Stimulated activated CD4-positive, alpha-beta T cell treated with anti-CD3 and anti-CD28 coated beads, TNF-alpha, amount 100 ng/mL, for 24 hours (primary cell): ENCODE results near the gene NAV2.
A peak's percentile ranks its signal among the peaks of the same experiment; 100 is the strongest.

ENCODE experiments used
- DNase-seq, 3 experiments: peaks; one replicate each; pipeline ENCODE4 v3.0.0-alpha.2; 2020; ENCODE audit warnings: low read depth in 3 of 3

NAV2 gene

DNA sequence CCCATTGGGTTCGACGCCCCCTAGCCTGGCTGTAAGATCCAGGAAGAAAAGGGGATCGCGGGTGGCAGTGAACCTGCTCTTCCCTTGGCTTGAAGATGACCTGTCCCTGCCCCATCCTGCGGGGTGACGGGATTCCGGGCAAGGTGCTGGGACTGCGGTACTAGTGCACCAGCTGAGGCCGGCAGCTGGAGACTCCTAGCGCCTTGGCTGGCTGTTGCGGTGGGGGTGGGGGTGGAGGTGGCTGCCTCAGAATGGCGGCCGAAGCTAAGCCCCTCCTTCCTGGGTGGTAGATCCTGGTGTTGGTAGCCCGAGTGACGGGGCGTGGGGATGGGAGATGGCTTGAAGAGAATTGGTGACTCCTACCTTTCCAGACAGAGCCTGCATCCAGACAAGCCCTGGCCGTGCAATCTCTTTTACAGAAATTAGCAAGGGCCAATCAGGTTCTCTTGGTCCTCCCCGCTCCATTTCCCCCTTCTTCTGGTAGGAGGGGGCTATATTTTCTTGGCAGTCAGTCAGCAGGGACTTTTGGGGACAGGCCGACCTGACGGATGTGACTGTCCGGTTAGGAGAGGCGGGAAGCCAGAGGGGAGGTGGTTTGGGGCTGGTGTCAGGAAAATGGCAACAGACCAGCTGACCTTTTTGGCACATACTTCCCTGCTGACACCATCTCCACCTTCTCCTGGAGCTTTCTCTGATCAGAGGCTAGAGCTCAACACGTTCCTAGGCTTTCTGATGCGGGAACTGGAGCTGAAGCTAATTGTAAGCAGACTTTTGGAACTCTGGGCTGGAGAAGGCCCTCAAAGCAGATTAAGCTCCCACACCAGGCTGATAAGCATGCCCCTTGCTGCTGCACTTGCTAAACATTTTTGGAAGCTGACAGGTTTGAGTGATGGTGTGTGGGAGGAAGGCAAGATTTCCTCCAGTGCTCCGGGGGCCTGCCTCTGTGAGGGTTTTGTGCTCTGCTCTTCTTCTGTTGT, 2.0 kb downstream of the NAV2 start:
- DNase-seq, result no peak

DNA sequence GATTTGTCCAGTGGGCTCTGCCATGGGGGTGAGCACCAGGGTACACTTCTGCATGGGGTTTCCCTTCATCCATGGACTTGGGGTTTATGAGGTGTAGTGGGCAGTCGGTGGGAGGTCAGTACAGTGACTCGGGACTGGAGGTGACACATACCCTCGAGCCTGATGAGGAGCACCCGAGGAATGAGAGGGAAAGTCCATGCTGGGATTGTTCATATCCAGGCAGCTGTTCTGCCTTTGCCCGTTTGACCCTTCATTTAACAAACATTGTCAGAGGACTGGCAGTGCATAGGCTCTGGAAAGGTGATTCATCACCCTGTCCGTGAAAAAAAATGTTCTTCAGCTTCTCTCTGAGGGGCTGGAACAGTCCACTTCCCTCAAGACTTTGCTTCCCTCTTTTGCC, 2.7 kb downstream of the NAV2 start:
- no peak for DNase-seq

DNA sequence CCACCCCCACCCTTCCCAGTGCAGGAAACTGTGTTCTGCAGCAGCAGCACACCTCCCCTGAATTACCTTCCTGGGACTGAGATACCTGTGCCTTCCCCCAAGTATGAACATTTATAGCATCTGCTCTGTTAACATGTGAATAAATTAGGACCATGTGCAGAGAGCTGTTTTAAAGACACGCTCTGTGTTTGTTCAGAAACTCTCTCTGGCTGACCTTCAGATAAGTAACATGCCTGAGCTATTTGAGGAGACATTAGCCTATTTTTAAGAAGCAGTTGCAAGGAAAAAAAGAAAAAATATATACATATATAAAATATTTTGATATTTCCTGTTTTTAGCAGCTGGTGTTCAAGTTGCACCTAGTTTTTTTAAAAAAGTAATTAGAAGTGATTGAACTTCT, 5.4 kb downstream of the NAV2 start:
- no peak for DNase-seq

DNA sequence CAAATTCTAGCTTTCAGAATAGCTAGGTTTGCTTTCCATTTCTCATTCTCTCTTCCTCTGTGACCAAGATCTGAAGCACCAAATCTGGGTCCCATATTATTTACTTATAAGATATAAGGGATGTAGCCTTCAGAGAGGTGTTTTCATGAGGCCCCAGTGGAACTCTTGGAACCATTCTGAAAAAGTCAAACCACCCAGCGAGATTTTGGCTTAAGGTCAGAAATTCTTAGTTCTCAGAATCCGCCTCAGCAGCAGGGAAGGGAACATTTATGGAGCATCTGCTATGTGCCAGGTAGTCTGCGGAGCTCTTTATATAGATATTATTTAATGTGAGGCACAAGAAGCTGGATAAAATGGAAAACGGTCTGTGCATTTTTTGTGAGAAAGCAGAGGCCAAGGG, 6.3 kb downstream of the NAV2 start:
- no peak for DNase-seq

DNA sequence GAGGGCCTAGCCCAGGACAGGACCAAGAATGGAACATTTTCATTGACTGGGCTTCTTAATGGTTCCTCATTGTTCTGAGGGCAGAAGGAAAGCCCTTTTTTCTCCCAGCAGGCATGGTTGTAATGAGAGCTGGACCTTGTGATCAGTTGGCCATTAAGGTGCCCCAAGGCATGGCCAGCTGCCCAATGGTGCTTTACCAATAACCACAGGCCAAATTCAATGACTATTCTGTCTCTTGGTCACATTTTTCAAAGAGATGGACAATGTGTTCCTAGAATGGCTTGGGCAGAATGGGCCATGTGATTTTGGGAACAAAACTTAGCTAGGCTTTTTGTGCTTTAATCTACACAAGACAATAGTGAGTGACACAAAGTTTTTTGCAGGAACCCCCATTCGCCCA, 7.3 kb downstream of the NAV2 start:
- DNase-seq, result no peak

DNA sequence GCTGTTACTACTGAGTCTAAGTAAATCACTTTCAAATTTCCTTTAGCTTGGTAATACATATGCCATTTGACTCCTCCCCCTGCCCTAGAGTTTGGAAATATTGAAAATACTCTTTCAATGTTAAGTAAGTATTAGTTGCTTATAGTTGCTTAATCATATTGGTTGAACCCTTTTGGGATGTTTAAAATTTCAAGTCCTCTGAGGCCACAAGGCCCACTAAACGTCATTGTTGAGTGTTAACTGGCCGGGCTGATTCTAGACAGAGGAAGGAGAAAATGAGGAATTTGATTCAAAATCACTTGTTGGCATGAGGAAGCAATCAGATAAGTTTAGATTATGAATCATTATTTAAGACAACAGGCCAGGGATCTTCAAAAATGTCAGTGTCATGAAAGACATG, 8.5 kb downstream of the NAV2 start:
- no peak for DNase-seq

DNA sequence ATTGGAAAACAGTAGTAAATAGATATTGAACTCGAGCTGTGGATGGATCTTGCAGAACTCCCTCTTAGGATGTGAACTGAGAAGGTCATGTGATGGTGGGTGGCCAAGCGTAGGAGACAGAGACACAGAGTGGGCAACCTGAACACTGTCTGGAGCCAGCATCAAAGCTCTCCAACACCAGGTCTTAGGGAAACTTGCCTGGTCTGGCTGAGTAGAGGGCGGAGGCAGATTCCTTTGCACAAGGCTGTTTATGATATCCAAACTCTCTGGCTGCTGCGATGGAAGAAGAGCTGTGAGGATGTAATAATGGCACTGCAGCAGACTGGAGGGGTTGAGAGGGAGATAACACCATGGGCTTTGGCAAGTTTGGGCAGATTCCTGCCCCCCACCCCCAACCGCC, 10.1 kb downstream of the NAV2 start:
- DNase-seq, result no peak

DNA sequence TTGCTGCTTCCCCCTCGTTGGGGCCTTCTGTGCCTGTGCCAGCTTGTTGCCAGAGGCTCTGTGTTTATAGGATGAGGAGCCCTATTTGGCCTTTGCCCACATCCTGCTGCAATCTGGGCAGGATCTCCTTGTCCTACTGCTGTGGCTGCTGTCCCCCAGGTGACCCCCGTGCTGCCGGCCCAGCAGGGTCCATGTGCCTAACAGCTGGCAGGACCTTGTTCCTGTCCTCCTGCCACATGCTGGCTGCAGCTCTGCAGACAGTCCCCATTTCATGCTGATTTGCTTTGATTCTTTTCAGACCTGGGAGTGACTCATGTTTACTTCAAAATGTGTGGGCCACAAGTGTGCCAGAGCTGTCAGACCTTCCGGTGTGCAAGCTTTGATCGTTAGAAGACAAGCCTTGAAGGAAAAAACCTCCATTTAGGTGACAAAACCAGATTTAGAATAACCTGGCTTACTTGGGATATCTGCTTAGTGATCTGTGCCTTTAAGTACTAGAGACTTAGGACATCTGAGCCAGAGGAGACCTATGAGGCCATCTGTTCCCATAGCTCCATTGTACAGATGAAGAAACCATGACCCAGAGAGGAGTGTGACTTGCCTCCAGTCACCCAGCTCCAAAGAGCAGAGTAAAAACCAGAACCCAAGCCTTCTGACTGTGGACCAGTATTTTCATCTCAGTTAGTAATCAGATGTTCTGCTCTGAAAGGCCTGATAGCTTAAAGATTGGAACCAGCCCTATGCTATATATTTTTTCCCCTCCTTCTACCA, 11.1 kb downstream of the NAV2 start:
- DNase-seq, result peak in 1 of 3 experiments; percentile 24

DNA sequence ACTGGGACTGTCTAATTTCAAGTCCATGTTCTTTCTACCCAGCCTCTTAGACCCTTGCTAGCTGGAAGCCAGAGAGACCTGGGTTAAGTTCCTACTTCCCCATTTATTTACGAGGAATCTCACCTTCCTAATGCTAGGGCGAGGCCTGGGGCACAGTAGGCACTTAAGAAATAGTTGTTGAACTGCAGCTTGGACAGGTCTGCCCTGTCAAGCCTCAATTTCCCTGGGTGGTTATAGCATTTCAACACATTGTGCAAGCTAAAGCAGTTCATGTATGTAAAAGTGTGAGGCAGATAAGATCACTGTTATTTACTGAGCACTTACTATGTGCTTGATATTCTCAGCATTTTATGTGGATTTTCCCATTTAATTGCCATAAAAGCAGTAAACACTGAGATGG, 12.1 kb downstream of the NAV2 start:
- no peak for DNase-seq

DNA sequence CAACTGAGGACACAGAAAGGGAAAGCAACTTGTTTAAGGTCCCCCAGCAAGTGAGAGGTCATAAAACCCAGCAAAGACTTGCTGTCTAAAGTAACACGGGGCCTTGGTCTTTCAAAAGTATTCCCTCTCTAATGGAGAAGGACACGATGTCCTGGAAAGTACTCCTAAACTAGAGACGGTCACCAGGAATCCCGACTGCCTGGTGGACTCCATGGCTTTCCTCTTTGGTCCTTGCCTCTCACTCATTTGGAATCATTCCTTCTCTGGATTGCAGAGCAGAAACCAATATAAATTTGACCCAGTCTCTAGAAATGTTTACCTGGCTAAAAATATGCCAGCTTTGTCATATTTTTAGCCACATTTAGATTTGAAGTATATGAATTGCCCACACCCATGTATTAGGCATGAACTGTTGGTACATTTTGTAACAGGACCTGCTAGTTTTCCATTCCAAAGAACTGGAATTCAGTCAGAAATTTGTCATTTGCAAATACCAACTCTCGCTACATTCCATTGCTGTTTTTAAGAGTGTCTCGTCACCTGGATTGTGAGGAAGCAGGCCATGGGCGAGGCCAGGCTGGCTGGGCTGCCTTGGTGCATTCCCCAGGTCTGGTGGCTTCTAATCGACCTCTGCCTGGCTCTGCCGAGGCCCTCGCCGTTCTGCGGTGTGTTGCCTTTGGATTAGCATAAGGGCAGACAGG, 12.9 kb downstream of the NAV2 start:
- DNase-seq, result no peak

DNA sequence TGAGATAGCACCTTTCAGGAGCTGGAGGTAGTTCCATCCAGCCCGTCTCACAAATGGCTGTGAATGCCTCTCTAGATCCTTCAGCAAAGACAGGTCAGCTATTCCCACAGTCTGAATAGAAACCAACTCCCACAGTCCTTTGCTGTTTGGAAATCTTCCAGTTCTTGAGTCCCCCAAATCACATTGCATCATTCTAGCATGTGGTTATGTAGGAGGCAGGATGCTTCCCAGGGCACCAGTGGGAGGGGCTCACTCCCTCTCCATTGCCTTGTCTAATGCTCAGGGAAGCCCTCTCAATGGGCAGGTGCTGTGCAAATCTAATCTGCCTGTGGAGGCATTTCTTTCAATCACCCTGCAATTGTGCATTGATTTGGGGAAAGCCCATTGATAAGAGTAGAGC, 14.6 kb downstream of the NAV2 start:
- no peak for DNase-seq

DNA sequence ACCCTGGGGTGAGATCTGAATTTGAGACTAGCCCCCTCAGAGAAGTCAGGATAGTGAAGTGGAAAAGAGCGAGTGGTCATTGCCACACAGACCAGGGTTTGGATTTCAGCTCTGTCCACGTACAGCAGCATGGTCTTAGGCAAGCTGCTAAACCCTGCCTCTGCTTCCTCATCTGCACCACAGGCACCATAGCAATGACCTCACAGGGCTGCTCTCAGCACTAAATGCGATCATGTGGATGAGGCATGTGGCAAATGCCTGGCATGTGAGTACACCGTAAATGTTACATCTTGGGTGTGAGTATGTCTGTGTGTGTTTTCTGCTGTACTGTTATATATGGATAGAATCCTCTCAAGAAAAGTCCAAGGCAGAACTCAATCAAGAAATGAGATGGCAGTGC, 15.8 kb downstream of the NAV2 start:
- no peak for DNase-seq

DNA sequence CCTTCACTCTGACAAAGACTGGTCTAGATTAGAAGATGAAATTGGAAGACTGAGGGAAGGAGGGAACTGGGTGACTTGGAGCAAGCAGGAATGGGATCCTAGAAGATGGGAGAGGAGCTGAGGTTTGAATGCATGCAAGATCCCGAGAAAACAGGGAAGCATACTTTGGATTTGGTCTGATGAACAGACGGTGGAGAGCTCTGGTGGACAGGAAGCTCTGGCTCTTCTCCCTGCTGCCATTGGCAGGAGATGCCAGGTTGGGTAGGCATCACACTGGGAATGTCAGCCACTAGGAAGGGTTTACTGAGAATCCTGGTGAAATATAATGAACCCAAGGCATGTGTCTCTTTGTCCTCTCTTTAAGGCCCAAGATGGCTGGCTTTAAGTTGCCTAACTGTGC, 16.5 kb downstream of the NAV2 start:
- DNase-seq, result no peak

DNA sequence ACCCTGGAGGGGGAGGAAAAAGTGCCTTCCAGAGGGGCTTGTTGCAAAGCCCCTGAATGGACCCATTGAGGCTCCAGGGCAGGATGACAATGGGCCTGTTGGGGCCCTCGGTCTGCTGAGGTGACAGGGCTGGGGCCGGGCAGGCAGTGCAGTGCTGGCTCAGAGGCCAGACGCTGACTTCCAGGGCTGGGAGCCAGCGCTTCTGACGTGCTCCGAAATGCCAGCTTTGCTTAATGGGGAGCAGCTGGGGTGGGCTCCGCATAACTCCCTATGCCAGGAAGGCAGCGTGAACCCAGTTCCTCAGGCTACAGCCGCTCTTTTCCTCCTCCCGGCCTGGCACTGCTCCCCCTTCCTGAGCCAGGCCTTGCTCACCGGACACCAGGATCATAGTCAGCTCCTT, 17.7 kb downstream of the NAV2 start:
- no peak for DNase-seq

DNA sequence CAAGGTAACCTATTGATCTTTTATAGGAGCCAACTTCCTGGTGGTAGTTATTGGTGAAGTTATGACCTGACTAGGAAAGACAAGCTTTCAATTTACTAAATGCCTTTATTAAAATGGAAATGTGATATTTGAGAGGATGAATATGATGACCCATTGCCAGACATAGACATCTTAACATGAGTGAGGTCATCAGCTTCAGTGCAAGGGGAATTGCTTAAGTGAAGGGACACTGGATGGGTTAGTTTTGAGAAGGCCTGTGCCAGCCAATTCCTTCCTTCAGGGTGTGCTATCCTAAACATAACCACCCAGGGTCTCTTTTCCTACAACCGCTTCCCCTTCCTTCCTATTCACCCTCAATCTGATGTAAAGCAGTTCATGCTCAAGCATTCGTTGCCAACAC, 21.5 kb downstream of the NAV2 start:
- no peak for DNase-seq

DNA sequence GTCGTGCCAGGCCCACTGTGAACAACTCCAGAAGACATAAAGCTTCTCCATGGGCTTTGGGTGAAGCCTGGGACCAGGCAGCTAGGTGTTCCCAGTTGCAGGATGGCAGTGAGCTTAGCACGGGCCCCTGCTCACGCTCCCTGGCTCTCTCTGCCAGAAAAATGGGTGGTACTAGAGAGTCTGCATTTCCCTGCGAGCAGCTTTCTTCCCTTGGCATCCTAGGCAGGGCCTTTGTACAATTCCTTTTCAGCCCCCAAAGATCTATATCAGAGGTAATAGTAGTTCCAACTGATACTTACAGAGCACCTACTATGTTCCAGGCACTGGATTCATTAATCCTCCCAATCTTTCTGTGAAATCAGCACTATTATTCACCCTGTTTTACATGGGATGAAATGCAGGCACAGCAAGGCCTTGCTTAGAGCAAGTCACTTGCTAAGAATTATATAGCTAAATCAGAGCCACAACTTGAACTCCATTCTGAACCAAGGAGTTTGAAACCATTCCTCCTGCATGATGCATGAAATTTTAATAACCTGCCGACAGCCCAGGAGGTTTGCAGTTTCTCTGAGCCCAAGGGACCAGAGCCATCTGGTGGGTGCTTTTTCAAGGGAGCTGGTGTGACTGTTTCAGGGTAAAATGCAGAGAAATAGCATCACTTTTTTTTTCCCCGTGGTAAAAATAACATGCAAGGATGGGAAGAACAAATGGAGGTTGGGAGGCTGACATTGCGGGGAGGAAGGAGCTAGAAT, 22.7 kb downstream of the NAV2 start:
- no peak for DNase-seq

DNA sequence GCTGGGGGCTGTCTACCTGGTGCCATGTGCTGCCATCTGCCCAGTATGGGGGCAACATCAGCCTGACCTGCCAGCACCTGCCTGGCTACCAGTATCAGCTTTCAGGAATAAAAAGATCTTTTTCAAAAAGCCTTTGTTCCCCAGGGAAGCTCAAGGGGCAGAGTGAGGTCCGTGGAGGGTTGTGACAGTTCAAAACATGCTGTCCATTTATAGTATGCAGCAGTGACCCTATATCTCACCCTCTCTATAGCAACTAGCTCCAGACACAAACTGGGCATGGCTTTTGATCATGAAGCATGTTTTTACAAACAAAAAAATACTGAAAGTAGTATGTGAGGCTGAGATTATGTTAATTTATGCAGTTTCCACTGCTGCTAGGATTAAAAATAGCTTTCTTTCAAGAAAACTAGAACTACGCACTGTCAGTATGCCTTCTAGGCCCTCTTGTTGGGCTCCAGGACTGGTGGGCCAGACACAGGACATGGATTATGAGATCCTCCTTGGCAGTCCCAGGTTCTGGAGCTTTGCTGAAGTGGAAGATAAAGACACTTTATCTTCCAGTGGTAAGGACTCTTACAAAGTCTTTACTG, 23.4 kb downstream of the NAV2 start:
- no peak for DNase-seq

DNA sequence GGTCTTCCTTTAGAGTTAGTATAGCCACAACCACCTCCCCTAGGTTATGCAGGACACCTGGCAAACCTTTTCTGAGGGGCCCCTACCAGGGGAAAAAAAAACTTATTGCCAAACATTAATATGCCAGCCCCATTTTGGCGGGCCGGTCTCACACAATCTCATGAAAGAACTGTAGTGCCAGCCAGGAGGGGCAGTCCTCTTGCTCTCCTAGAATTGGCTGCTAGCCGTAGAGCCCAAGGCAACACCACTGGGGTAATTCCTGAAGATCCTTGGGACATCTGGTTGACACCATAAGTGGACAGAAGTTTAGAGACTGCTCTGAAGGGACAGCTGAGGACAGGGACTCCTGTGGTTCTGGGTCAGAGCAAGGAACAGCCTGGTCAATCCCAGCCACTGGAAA, 24.2 kb downstream of the NAV2 start:
- no peak for DNase-seq

DNA sequence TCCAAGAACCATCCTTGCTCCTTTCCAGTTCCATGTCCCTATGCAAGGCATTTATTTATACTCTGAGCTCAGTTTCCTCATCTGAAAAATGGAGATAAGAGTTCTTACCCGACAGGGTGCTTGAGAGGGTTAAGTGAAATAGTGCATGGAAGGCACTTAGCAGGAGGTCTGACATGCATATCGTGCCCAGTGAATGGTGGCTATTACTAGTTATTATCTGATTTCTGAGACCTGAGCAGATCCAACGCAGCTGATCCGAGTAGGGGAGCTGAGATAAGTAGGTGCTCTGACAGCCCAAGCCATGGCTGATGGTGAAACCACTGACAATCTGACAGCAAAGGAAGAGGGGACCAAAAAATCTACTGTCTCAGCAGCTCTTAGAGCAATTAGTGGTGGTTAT, 24.9 kb downstream of the NAV2 start:
- no peak for DNase-seq

DNA sequence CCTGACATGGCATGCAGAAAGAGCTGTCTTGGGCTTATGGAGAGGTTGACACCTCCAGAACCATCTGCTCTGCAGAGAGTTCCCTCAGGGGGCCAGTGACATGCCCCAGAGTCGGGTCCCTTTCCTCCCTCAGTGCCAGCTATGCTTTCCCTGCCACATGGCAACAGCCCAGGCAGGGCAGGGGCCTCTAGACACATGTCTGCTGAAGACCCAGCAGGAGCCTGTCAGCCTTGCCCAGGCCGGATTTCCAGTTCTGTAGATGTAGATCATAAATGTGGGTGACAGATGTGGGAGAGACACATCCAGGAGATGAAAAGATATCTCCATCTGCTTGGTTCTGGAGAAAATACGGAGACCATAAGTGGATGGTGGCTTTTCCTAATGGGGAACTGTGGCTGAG, 25.5 kb downstream of the NAV2 start:
- no peak for DNase-seq

DNA sequence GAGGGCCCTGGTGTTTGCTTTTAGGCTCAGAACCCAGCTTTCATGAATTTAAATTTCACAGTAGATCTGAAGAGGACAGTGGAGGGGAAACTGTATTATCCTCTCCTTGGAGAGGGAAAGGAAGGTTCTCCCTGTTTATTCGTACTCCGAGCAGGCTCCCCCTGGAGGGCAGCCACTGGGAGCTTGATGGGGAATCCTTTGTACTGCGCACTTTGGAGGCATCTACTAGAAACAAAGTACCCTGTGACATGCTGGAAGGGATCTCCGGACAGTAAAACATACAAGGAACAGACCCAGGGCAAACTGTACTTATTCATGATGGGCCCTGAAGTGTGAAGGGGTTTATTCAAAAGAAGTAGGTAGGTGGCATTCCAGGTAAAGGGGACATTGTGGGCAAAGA, 27.2 kb downstream of the NAV2 start:
- DNase-seq, result no peak
